Calu3 (cell line): ENCODE data around the gene PRSS27. TPM values are rescaled to one million over a fixed set of nuclear protein-coding genes. Genes with fewer than 3 reads are reported as not detected.

Experiments used
- BruUV-seq: library from RNA; stranded (reverse); fragments of 400-500 nt; replicated peaks from 2 replicates; lab custom pipeline; 2021; lab: Mats Ljungman, UMichigan
- CTCF ChIA-PET: fragments of 300-600 bp; sonication (Branson Sonifier 250); formaldehyde crosslinking; loops from one replicate; lab custom pipeline; 2022; ENCODE audit warnings: antibody characterized with exemption; lab: Charles Lee
- DNase-seq: peaks from one replicate; pipeline ENCODE4 v3.0.0; 2022
- H3K27ac Mint-ChIP-seq: one replicate; pipeline ENCODE4 v1.8.0; 2022; ENCODE audit warnings: mixed read lengths; ENCODE audit not compliant: unreplicated experiment
- H3K27me3 Mint-ChIP-seq: one replicate; pipeline ENCODE4 v1.8.0; 2022; ENCODE audit warnings: mixed read lengths; ENCODE audit not compliant: unreplicated experiment
- H3K36me3 Mint-ChIP-seq: one replicate; pipeline ENCODE4 v1.8.0; 2022; ENCODE audit warnings: mild to moderate bottlenecking, moderate library complexity, mixed read lengths; ENCODE audit not compliant: insufficient read depth, unreplicated experiment
- H3K4me1 Mint-ChIP-seq: one replicate; pipeline ENCODE4 v1.8.0; 2022; ENCODE audit warnings: mild to moderate bottlenecking, low read depth, mixed read lengths; ENCODE audit not compliant: unreplicated experiment
- H3K4me3 Mint-ChIP-seq: one replicate; pipeline ENCODE4 v1.8.0; 2022; ENCODE audit warnings: mild to moderate bottlenecking, low read depth, moderate library complexity, mixed read lengths; ENCODE audit not compliant: unreplicated experiment
- H3K9me3 Mint-ChIP-seq: one replicate; pipeline ENCODE4 v1.8.0; 2022; ENCODE audit warnings: low read depth, mixed read lengths; ENCODE audit not compliant: unreplicated experiment
- CTCF ChIP-seq: fragments of 200-600 bp; IDR thresholded peaks from one replicate; pipeline ENCODE4 v1.8.0; 2022; ENCODE audit warnings: antibody characterized with exemption; ENCODE audit not compliant: unreplicated experiment
- intact Hi-C: fragments of 100-400 bp; cut with micrococcal nuclease; formaldehyde crosslinking; loops from one replicate; pipeline ENCODE4 v1.10.0; 2022; ENCODE audit not compliant: unreplicated experiment
- total RNA-seq: library from RNA; stranded (reverse); gene quantifications from 2 replicates; pipeline ENCODE4 v1.2.3, GENCODE V29; 2022

Gene PRSS27
- total RNA-seq, 1 experiment from 2014 or later: 2.4 TPM

- TF ChIP-seq CTCF: no peak
- no peaks in the 10 kb centered on the region for H3K27me3 Mint-ChIP-seq
- no peak for DNase-seq
- H3K9me3 Mint-ChIP-seq: no peaks in the 10 kb centered on the region
- H3K4me3 Mint-ChIP-seq: no peak overlapping the region
- no TSS peak for BruUV-seq
- H3K27ac Mint-ChIP-seq: no peak overlapping the region
- peaks cover 18% of the 10 kb centered on the region for H3K36me3 Mint-ChIP-seq
- CTCF ChIA-PET: no interaction called here
- intact Hi-C loops: no loop called here
- H3K4me1 Mint-ChIP-seq: no peaks in the 10 kb centered on the region
Measured at GRCh38 chr16:2692948-2693651, 26.9 kb downstream of the PRSS27 start.

GRCh38 chr16:2692251-2692947 is 27.6 kb downstream of the PRSS27 start:
- no peaks in the 10 kb centered on the region for H3K9me3 Mint-ChIP-seq
- DNase-seq: no peak
- H3K27ac Mint-ChIP-seq: no peak overlapping the region
- H3K4me1 Mint-ChIP-seq: no peaks in the 10 kb centered on the region
- CTCF ChIA-PET: no interaction called here
- intact Hi-C loops: no loop called here
- no peak for TF ChIP-seq CTCF
- H3K27me3 Mint-ChIP-seq: no peaks in the 10 kb centered on the region
- no peak overlapping the region for H3K4me3 Mint-ChIP-seq
- H3K36me3 Mint-ChIP-seq: peaks cover 11% of the 10 kb centered on the region
- no TSS peak for BruUV-seq

GRCh38 chr16:2691491-2692248 is 28.4 kb downstream of the PRSS27 start:
- no peak overlapping the region for H3K4me3 Mint-ChIP-seq
- TF ChIP-seq CTCF: no peak
- no peaks in the 10 kb centered on the region for H3K9me3 Mint-ChIP-seq
- H3K4me1 Mint-ChIP-seq: no peaks in the 10 kb centered on the region
- H3K27me3 Mint-ChIP-seq: no peaks in the 10 kb centered on the region
- no peak overlapping the region for H3K27ac Mint-ChIP-seq
- BruUV-seq: no TSS peak
- no peak for DNase-seq
- intact Hi-C loops: no loop called here
- CTCF ChIA-PET: no interaction called here
- H3K36me3 Mint-ChIP-seq: peaks cover 6% of the 10 kb centered on the region

- no peak for TF ChIP-seq CTCF
- no peaks in the 10 kb centered on the region for H3K4me1 Mint-ChIP-seq
- no peaks in the 10 kb centered on the region for H3K27me3 Mint-ChIP-seq
- no peak overlapping the region for H3K27ac Mint-ChIP-seq
- no peak overlapping the region for H3K4me3 Mint-ChIP-seq
- BruUV-seq: no TSS peak
- peaks cover 5% of the 10 kb centered on the region for H3K36me3 Mint-ChIP-seq
- DNase-seq: no peak
- H3K9me3 Mint-ChIP-seq: no peaks in the 10 kb centered on the region
- CTCF ChIA-PET: no interaction called here
- intact Hi-C loops: no loop called here
Measured at GRCh38 chr16:2690852-2691251, 29.2 kb downstream of the PRSS27 start.
